RWPE1 (cell line): Measurements from ENCODE around the gene COLQ.

Source experiments
- CTCF ChIA-PET: fragments of 350-600 bp; sonication (Branson Sonifier 250); formaldehyde crosslinking; extraction: SDS; loops from one replicate; lab custom pipeline; 2021; lab: Yijun Ruan, JAX
- POLR2A ChIA-PET: fragments of 400-600 bp; formaldehyde crosslinking; extraction: SDS; loops from one replicate; lab custom pipeline; 2020; ENCODE audit warnings: antibody characterized with exemption; ENCODE audit not compliant: low non-redundant PET; lab: Yijun Ruan, JAX
- DNase-seq: peaks from one replicate; pipeline ENCODE4 v3.0.0; 2012; ENCODE audit warnings: low spot score
- H3K27ac ChIP-seq: fragments of 450-650 bp; 2 replicates; pipeline ENCODE4 v1.5.1; 2017
- CTCF ChIP-seq: fragments of 450-650 bp; conservative IDR thresholded peaks from 2 replicates; pipeline ENCODE4 v1.5.1; 2017; ENCODE audit warnings: low read depth, mild to moderate bottlenecking

Gene COLQ

GRCh38 chr3:15506571-15506970, 14.9 kb downstream of the COLQ start:
- H3K27ac ChIP-seq, result no peak overlapping the region
- DNase-seq, result no peak
- ChIA-PET POLR2A (no interaction called here), CTCF (no interaction called here)
- TF ChIP-seq CTCF, result no peak

- H3K27ac ChIP-seq, result no peak overlapping the region
- CTCF ChIA-PET, result interaction anchor here (0.6 kb wide), 1 partner anchor 15 kb away, joined by 3 read pairs; no protein-coding TSS in a partner anchor
- no peak for DNase-seq
- POLR2A ChIA-PET, result no interaction called here
- TF ChIP-seq CTCF, result no peak
These were observed 15.9 kb downstream of the COLQ start for GRCh38 chr3:15505479-15506165.

GRCh38 chr3:15502616-15503015, 18.9 kb downstream of the COLQ start:
- ChIA-PET CTCF (no interaction called here), POLR2A (no interaction called here)
- no peak for DNase-seq
- no peak overlapping the region for H3K27ac ChIP-seq
- no peak for TF ChIP-seq CTCF

GRCh38 chr3:15501126-15501525, 20.4 kb downstream of the COLQ start:
- TF ChIP-seq CTCF, result no peak
- ChIA-PET POLR2A (no interaction called here), CTCF (interaction anchor here (0.6 kb wide), 1 partner anchor 27 kb away, joined by 3 read pairs; no protein-coding TSS in a partner anchor)
- no peak for DNase-seq
- no peak overlapping the region for H3K27ac ChIP-seq

- POLR2A ChIA-PET, result no interaction called here
- no peak for DNase-seq
- no peak overlapping the region for H3K27ac ChIP-seq
- TF ChIP-seq CTCF, result no peak
- CTCF ChIA-PET, result no interaction called here
These were observed 21.3 kb downstream of the COLQ start for GRCh38 chr3:15500107-15500724.

- H3K27ac ChIP-seq, result no peak overlapping the region
- POLR2A ChIA-PET, result no interaction called here
- CTCF ChIA-PET, result no interaction called here
- no peak for DNase-seq
- no peak for TF ChIP-seq CTCF
These were observed 22.0 kb downstream of the COLQ start for GRCh38 chr3:15499536-15499935.
